ENCODE data around the gene DGCR2. TPM values are rescaled to one million over a fixed set of nuclear protein-coding genes. Genes with fewer than 3 reads are reported as not detected.

The DGCR2 gene
- total and polyA plus RNA-seq, 2 donors from 2014 or later, result 37.5 to 67.7 TPM

GRCh38 chr22:18994056-18994455 is 128.2 kb downstream of the DGCR2 start:
- TF ChIP-seq, protein P1, sequence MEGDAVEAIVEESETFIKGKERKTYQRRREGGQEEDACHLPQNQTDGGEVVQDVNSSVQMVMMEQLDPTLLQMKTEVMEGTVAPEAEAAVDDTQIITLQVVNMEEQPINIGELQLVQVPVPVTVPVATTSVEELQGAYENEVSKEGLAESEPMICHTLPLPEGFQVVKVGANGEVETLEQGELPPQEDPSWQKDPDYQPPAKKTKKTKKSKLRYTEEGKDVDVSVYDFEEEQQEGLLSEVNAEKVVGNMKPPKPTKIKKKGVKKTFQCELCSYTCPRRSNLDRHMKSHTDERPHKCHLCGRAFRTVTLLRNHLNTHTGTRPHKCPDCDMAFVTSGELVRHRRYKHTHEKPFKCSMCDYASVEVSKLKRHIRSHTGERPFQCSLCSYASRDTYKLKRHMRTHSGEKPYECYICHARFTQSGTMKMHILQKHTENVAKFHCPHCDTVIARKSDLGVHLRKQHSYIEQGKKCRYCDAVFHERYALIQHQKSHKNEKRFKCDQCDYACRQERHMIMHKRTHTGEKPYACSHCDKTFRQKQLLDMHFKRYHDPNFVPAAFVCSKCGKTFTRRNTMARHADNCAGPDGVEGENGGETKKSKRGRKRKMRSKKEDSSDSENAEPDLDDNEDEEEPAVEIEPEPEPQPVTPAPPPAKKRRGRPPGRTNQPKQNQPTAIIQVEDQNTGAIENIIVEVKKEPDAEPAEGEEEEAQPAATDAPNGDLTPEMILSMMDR (IDR thresholded peaks at IDR 0.05; ENCODE audit: borderline replicate concordance, extremely low read depth, insufficient read depth), result no peak
- Histone ChIP-seq H3K9me3 (ENCODE audit: control insufficient read depth in 2 of 3, insufficient read depth in 1 of 3, low read length in 3 of 3) (no peaks in the 10 kb centered on the region), H3K4me1 (ENCODE audit: control insufficient read depth in 2 of 3, insufficient read depth in 2 of 3, low read depth in 1 of 3, low read length in 3 of 3) (no peaks in the 10 kb centered on the region), H3K27ac (ENCODE audit: low read depth in 2 of 2, low read length in 2 of 2) (no peak overlapping the region), H3K9ac (ENCODE audit: low read length in 3 of 3) (no peak overlapping the region), H3K27me3 (ENCODE audit: control insufficient read depth, insufficient read depth, low read length) (no peaks in the 10 kb centered on the region), H3K4me3 (ENCODE audit: low read length in 3 of 3) (no peak overlapping the region), H3K36me3 (ENCODE audit: control insufficient read depth in 2 of 3, insufficient read depth in 3 of 3, low read length in 3 of 3) (no peaks in the 10 kb centered on the region)
- intact Hi-C loops (cut with DNase I), result no loop called here
- DNase-seq, result peak in 1 of 5 donors; percentile 24
- FAIRE-seq, result no peak

- Histone ChIP-seq H3K4me3 (ENCODE audit: low read length in 3 of 3) (no peak overlapping the region), H3K27ac (ENCODE audit: low read depth in 2 of 2, low read length in 2 of 2) (no peak overlapping the region), H3K9me3 (ENCODE audit: control insufficient read depth in 2 of 3, insufficient read depth in 1 of 3, low read length in 3 of 3) (no peaks in the 10 kb centered on the region), H3K4me1 (ENCODE audit: control insufficient read depth in 2 of 3, insufficient read depth in 2 of 3, low read depth in 1 of 3, low read length in 3 of 3) (no peaks in the 10 kb centered on the region), H3K27me3 (ENCODE audit: control insufficient read depth, insufficient read depth, low read length) (no peaks in the 10 kb centered on the region), H3K36me3 (ENCODE audit: control insufficient read depth in 2 of 3, insufficient read depth in 3 of 3, low read length in 3 of 3) (no peaks in the 10 kb centered on the region), H3K9ac (ENCODE audit: low read length in 3 of 3) (no peak overlapping the region)
- intact Hi-C loops (cut with DNase I), result no loop called here
- TF ChIP-seq, protein P1 (IDR thresholded peaks at IDR 0.05; ENCODE audit: borderline replicate concordance, extremely low read depth, insufficient read depth), result no peak
- DNase-seq, result no peak
- FAIRE-seq, result no peak
Measured at GRCh38 chr22:18992543-18993198, 129.5 kb downstream of the DGCR2 start.

DNA sequence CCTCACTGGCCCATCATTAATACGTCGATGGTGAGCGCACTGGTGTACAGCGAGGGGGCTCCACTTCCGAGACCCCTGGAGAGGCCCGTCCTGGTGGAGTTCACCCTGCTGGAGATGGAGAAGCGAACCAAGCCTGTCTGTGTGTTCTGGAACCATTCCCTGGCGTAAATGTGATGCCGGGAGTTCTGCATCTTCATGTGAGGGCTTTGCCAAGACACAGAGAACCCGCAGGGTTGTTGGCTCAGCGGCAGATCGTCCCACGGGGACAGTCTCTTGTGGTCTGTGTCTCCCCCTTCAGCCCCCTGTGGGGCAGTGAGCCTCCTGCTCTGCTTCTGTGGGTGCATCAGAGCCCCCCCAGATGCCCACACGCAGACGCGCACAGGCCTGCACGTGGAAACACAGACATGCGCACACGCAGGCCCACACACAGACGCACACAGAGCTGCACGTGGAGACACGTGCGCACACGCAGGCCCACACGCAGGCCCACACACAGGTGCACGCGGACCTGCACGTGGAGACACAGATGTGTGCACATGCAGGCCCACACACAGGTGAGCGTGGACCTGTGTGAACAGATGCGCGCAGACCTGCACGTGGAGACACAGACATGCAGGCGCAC is 130.3 kb downstream of the DGCR2 start:
- Histone ChIP-seq H3K36me3 (ENCODE audit: control insufficient read depth in 2 of 3, insufficient read depth in 3 of 3, low read length in 3 of 3) (no peaks in the 10 kb centered on the region), H3K27me3 (ENCODE audit: control insufficient read depth, insufficient read depth, low read length) (no peaks in the 10 kb centered on the region), H3K4me1 (ENCODE audit: control insufficient read depth in 2 of 3, insufficient read depth in 2 of 3, low read depth in 1 of 3, low read length in 3 of 3) (no peaks in the 10 kb centered on the region), H3K9me3 (ENCODE audit: control insufficient read depth in 2 of 3, insufficient read depth in 1 of 3, low read length in 3 of 3) (no peaks in the 10 kb centered on the region), H3K9ac (ENCODE audit: low read length in 3 of 3) (no peak overlapping the region), H3K4me3 (ENCODE audit: low read length in 3 of 3) (no peak overlapping the region), H3K27ac (ENCODE audit: low read depth in 2 of 2, low read length in 2 of 2) (no peak overlapping the region)
- intact Hi-C loops (cut with DNase I), result no loop called here
- no peak for DNase-seq
- TF ChIP-seq, protein P1 (IDR thresholded peaks at IDR 0.05; ENCODE audit: borderline replicate concordance, extremely low read depth, insufficient read depth), result no peak
- FAIRE-seq, result no peak

Data from kidney (tissue), 14 donors.